NCI-H82 (cell line): ENCODE results near the gene GART.
A peak's percentile ranks its signal among the peaks of the same experiment; 100 is the strongest.
"Not testable (repeated sequence)": the region's sequence is repeated elsewhere in the genome, so short reads cannot be mapped to it uniquely, and the experiment has no call there.

ENCODE experiments used
- DNase-seq: peaks from one replicate; lab custom pipeline; 2025; lab: John Stamatoyannopoulos, UW

GART gene

DNA sequence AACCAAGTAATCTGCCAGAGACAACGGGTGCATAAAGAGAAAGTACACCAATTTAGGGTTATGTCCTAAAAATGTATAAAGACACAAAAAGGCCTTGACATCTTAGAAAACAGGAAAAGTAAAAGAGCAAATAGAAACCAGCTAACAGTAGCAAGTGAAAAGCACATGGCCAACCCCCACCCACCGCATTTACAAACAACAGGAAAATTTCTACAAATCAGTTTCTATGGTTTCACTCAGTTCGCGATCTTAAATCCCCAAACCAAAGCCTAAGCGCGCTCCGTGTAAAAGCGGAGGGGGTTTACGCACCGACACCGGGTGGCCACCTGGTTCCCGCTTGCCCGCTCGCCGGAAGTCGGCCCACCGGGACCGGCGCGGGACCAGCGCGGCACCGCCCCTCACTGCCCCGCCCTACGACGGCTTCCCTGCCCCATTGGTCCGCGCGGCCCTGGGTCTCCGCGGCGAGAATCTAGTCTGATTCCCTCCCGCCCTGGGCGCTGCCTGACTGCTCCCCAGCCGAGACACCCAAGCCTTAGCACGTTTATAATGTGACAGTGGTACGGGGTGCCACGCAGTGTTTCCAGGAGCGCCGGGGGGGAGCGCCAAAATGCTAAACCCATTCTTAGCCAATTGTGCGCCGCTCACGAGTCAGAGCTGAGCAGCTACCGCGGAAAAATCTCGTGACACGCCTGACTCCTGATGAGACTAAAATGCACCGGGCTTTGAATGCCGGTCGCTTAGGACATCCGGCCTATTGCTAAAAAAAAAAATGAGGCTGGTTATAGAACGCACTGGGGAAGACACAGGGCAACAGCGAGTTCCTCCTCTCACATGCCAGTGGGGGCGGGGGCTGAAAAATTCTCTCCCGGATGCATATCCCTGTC is at the start of gene GART:
Gene GART (minus strand): TSS at position 362 of the 884 bp plus-strand sequence. CDS start 2,802 bp downstream, outside the sequence.
- DNase-seq: peak; percentile 95

DNA sequence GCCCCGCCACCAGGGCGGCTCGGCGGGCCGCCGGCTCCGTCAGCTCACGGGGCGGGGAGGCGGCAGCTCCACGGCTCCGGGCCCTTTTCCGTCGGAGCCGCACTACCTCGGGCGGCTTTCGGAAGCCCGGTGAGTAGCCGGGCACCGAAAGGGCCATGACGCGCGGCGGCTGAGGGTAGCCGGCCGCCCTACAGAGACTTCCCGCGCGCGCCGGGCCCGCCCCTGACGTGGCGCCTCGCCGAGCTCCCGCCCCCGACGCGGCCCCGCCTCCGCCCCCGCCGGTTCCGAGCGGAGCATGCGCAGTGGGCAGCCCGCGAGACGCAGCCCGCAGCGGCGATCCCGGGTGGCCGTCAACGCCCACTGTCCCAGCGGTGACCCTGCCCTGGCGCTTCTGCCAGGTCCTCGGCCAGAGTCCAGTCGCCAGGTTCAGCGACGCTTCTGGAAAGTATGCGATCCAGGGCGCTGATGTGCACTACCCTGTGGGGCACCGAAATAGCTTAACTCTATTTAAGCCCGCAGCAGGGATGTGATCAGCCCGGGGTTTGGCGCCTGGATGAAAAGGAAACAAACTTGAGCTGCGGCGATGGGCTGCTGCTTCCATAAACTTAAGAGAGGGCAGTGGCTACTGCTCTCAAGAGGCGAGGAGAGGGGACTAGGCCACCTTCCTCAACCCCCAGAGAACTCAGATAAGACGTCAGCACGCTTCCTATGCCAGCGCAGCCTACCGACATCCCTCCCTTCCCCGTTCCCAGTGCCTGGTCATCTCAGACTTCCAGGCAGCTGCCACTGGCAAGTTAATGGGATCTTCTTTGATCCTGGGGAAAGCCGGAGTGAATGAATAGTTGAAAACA is 46.8 kb upstream of the GART start, which contains the start of gene DONSON:
Gene DONSON (minus strand): TSS at position 200 of the 851 bp plus-strand sequence. CDS start 43 bp downstream, at position 157.
- peak; percentile 95 for DNase-seq

GRCh38 chr21:33587792-33588484 is 46.0 kb upstream of the GART start:
- DNase-seq: peak; percentile 63

DNA sequence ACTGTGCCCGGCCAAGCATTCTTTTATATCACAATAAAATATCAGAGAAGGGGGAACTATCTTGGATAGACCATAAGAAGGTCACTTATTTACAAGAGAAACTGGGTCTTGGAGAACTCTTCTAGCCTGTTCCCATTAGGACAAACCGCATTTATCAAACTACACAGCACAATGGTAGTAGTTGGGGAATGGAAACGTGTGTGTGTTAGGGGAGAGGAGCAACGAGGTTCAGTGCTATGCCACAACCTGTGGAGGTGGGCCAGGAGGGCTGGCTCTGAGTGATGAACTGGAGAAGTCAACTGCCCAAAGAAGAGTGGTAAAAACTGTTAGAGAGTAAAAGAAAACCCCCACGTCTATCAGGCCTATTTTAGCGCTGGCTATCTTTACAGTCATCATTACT is 45.0 kb upstream of the GART start:
- no peak for DNase-seq

DNA sequence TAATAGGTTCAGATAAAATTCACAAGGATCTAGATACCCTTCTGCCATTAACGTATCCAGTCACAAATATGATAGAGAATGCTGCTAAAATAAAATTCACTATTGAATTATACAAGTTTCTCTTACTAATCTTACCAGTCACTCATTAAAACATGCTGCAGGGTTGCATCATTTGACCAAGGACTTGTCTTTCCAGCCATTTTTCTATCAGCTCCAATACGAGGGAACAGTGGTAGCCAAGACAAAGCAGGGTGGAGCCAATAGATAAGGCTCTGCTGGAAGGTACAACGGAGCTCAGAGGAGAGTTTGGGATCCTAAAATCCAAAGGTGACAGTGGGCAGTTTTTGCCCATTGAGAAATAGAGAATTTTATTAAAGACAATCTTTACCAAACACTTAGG is 42.5 kb upstream of the GART start:
- DNase-seq: no peak

DNA sequence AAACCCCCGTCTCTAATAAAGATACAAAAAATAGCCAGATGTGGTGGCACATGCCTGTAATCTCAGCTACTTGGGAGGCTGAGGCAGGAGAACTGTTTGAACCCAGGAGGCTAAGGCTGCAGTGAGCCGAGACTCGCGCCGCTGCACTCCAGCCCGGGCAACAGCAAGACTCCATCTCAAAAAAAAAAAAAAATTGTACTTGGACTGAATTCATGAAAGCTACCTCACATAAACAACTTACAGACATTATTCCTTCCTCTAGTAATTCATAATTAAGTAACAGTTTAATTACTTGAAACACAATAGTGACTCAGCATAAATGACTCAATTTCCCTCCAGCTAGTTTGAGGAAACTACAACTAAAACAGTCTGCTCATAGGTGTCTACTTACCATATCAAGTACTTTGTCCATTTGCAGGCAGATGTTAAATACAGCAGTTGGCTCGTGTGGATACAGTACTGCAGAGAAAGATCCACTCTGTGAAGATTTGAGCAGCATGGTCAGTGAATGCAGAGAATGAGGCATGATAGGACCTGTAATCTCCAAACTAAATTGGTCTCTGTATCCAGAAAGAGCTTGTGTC is 37.1 kb upstream of the GART start:
- no peak for DNase-seq

DNA sequence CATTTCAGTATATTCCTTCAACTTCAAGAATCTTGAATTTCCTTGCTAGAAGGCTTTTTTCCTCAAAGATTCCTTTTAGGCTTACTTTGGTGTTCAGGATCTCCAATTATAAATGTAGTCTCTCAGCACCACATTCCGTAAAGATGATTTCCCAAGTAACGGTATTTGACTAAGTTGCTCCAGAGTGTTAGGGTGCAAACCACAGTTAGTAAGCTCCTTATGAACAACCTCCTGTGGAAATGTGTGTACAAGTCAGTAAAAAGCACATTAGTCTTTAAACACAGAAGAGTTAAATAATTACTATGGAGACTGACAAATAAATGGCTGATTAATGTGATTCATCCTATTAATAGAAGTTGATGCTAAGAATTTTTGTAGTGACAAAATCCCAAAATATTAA is 36.3 kb upstream of the GART start:
- DNase-seq: no peak

DNA sequence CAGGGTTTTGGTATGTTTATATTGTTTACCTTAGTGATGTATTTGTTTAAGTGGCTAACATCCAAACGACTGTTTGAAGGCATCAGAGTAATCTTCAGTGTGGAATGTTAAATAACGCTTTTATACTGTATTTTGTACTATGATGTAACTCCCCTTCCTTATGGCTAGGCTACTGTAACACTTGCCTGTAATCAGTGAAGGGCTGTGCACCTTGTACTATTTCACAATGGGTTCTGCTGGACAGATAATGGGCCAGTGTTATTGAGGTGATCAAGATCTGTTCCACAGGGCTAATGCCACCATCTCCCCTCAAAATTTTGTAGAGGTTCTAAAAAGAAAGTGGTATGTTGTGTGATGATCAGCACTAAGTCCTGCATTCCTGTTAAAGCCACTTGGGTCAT is 34.8 kb upstream of the GART start:
- not testable (repeated sequence) for DNase-seq

GRCh38 chr21:33572350-33572749 is 30.4 kb upstream of the GART start:
- DNase-seq: no peak

DNA sequence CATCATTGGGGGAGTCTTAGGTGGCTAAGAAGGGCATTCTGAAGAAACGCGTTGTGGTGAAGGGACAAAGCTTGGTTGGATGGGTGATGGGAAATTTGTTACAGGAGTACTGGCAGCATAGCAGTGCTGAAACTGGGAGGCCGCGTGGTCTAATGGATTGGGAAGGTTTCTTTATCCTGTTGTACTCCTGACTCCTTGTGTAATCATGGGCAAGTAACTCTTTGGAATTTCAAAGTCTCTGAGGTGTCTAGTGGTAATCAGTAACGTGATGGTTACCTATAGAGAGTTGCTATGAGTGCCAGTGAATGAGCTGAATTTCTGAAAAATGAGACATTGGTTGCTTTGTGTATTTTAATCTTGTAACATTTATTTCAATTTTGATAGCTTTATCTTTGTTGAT is 28.1 kb upstream of the GART start:
- no peak for DNase-seq

GRCh38 chr21:33568448-33568847 is 26.5 kb upstream of the GART start:
- DNase-seq: no peak

DNA sequence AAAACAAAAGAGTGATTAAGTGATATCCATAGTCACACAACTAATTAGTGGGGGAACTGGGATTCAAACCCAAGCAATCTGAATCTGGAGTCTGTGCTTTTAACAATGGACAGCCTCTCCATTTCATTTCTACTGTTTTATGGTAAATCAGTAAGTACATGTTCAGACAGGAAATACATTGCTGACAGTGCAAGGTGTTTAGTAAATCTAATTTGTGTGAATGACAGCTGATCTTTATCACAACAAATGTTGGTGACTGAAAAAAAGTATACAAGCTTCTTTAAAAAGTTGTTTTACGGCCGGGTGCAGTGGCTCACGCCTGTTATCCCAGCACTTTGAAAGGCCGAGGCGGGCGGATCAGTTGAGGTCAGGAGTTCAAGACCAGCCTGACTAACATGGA is 26.0 kb upstream of the GART start:
- DNase-seq: no peak

DNA sequence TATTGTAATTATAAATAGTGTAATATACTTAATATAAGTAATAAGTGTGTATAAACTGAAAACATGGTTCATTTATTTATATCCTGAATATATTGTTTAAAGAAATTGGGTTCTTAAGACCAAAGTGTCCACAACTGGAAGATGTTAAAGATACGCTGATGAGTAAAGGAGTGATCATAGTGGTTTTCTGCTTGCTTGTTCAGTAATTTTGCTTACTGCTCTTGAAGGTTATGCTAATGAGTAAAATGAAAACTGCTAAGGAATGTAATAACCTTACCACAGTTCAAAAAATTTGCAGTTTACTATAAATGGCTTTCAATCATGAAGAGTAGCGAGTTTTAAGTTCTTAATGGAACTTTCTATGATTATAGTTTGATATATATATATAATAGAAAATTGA is 24.6 kb upstream of the GART start:
- no peak for DNase-seq

- DNase-seq: no peak
Observed at GRCh38 chr21:33562389-33562788, 20.5 kb upstream of the GART start.

DNA sequence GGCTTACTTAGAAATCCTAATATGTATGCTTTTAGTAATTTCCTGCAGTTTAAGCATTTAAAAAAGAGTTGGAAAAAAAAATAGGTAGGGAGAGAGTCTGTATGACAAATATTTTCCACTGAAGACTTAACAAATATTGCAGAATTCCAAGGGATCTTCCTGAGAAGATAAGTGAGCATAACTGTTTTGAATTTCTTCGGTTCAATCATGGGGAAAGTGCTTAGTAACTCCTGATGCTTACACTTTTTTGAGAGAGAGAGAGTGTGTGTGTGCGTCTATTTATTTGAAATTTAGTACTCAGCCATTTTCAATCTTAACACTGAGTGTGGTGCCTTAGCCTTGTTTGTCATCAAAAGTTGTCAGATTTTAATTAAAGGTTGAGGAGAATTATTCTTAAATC is 19.5 kb upstream of the GART start:
- DNase-seq: no peak

GRCh38 chr21:33560965-33561364 is 19.0 kb upstream of the GART start:
- peak; percentile 46 for DNase-seq

DNA sequence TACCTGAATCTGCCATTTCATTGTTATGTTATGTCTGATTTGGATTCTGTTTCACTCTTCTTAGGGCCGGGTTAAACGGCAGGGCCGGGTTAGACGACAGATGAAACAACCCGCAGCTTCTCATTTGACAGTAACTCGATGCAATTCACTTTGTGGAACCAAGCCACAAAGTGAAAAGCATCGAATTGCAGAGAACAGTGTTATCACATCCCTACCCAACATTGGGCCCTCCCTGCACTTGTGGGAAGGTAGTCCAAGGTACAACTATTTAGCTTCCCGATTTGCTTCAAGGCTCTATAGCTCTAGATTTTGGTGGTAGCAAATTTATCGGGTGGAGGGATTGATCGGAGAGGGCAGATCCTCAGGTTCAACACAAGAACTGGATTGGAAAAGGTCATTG is 17.9 kb upstream of the GART start:
- DNase-seq: no peak

- DNase-seq: no peak
Observed at GRCh38 chr21:33558777-33559421, 17.0 kb upstream of the GART start.

- no peak for DNase-seq
Observed at GRCh38 chr21:33557447-33557846, 15.5 kb upstream of the GART start.

- DNase-seq: no peak
Observed at GRCh38 chr21:33554982-33555344, 13.0 kb upstream of the GART start.

- DNase-seq: no peak
Observed at GRCh38 chr21:33554236-33554981, 12.5 kb upstream of the GART start.
